A549 (cell line): ENCODE results near the gene SAPCD1.

Experiments
- CBX8 ChIP-seq: fragments of 200-600 bp; sonication (generic); IDR thresholded peaks from 2 replicates; pipeline ENCODE4 v1.6.1; 2016
- EP300 ChIP-seq, 2 experiments: fragments of >200 bp; sonication (Bioruptor Twin); formaldehyde crosslinking; IDR thresholded peaks; 2 replicates in 1 of 2; 3 replicates in 1 of 2; pipeline ENCODE4 v1.6.1; 2016 to 2017
- ESRRA ChIP-seq: fragments of 150-350 bp; IDR thresholded peaks from 2 replicates; pipeline ENCODE4 v1.6.1; 2014; ENCODE audit warnings: mild to moderate bottlenecking, low read length, borderline replicate concordance
- POLR2A ChIP-seq: IDR thresholded peaks from 2 replicates; pipeline ENCODE4 v1.6.1; 2012; ENCODE audit warnings: mild to moderate bottlenecking, low read length
- RAD21 ChIP-seq, 2 experiments: fragments of >200 bp in 1 of 2; sonication (Bioruptor Twin) in 1 of 2; formaldehyde crosslinking in 1 of 2; IDR thresholded peaks in 1 of 2; conservative IDR thresholded peaks in 1 of 2; 2 replicates in 1 of 2; 3 replicates in 1 of 2; pipeline ENCODE4 v1.6.1; 2012 to 2018; ENCODE audit warnings: inconsistent platforms in 1 of 2
- RCOR1 ChIP-seq: fragments of 150-350 bp; IDR thresholded peaks from 2 replicates; pipeline ENCODE4 v1.6.1; 2014; ENCODE audit warnings: antibody characterized with exemption, low read length, low read depth
- TF ChIP-seq, protein P1 (sequence below): fragments of 150-350 bp; IDR thresholded peaks from 2 replicates; pipeline ENCODE4 v1.6.1; 2014; ENCODE audit warnings: low read depth, mild to moderate bottlenecking, low read length
- TF ChIP-seq, protein P2 (sequence below): fragments of >200 bp; sonication (Bioruptor Twin); formaldehyde crosslinking; IDR thresholded peaks from 3 replicates; pipeline ENCODE4 v1.5.1; 2016
- TF ChIP-seq, protein P3 (sequence below): fragments of 200-600 bp; sonication (generic); IDR thresholded peaks from 2 replicates; pipeline ENCODE4 v1.6.1; 2016; ENCODE audit warnings: antibody characterized with exemption, mild to moderate bottlenecking, moderate library complexity
- TF ChIP-seq, protein P4 (sequence below): IDR thresholded peaks from 2 replicates; pipeline ENCODE4 v1.6.1; 2012
- TF ChIP-seq, protein P5 (sequence below): fragments of 450-650 bp; IDR thresholded peaks from 2 replicates; pipeline ENCODE4 v1.6.1; 2014; ENCODE audit warnings: antibody characterized with exemption

DNA sequence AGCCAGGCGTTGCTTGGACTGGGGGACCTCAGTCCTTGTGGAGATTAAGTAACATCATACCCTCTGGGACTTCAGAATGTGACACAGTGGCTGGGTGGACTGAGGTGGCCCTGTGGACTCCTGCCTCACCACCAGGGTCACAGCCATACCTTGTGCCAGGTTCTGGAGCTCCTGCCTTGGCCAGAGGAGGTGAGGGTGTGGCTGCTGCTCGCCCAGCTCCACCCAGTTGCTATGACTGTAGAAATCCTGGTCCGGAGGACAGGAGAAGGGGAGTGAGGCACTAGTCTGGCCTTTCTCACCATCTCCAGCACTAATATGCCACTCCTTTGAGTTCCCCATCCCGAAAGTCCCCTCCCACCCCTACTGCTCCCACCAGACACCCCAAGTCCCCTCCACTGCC, 12.7 kb downstream of the SAPCD1 start:
- TF ChIP-seq EP300 (IDR thresholded peaks at IDR 0.05) = no peak
- TF ChIP-seq, protein P1, sequence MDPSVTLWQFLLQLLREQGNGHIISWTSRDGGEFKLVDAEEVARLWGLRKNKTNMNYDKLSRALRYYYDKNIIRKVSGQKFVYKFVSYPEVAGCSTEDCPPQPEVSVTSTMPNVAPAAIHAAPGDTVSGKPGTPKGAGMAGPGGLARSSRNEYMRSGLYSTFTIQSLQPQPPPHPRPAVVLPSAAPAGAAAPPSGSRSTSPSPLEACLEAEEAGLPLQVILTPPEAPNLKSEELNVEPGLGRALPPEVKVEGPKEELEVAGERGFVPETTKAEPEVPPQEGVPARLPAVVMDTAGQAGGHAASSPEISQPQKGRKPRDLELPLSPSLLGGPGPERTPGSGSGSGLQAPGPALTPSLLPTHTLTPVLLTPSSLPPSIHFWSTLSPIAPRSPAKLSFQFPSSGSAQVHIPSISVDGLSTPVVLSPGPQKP = no peak
- no peak for TF ChIP-seq POLR2A
- TF ChIP-seq, protein P2, sequence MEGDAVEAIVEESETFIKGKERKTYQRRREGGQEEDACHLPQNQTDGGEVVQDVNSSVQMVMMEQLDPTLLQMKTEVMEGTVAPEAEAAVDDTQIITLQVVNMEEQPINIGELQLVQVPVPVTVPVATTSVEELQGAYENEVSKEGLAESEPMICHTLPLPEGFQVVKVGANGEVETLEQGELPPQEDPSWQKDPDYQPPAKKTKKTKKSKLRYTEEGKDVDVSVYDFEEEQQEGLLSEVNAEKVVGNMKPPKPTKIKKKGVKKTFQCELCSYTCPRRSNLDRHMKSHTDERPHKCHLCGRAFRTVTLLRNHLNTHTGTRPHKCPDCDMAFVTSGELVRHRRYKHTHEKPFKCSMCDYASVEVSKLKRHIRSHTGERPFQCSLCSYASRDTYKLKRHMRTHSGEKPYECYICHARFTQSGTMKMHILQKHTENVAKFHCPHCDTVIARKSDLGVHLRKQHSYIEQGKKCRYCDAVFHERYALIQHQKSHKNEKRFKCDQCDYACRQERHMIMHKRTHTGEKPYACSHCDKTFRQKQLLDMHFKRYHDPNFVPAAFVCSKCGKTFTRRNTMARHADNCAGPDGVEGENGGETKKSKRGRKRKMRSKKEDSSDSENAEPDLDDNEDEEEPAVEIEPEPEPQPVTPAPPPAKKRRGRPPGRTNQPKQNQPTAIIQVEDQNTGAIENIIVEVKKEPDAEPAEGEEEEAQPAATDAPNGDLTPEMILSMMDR = no peak
- no peak for TF ChIP-seq RAD21 (conservative IDR thresholded peaks at IDR 0.05 in 1 of 2, IDR thresholded peaks at IDR 0.05 in 1 of 2)
- TF ChIP-seq, protein P3, sequence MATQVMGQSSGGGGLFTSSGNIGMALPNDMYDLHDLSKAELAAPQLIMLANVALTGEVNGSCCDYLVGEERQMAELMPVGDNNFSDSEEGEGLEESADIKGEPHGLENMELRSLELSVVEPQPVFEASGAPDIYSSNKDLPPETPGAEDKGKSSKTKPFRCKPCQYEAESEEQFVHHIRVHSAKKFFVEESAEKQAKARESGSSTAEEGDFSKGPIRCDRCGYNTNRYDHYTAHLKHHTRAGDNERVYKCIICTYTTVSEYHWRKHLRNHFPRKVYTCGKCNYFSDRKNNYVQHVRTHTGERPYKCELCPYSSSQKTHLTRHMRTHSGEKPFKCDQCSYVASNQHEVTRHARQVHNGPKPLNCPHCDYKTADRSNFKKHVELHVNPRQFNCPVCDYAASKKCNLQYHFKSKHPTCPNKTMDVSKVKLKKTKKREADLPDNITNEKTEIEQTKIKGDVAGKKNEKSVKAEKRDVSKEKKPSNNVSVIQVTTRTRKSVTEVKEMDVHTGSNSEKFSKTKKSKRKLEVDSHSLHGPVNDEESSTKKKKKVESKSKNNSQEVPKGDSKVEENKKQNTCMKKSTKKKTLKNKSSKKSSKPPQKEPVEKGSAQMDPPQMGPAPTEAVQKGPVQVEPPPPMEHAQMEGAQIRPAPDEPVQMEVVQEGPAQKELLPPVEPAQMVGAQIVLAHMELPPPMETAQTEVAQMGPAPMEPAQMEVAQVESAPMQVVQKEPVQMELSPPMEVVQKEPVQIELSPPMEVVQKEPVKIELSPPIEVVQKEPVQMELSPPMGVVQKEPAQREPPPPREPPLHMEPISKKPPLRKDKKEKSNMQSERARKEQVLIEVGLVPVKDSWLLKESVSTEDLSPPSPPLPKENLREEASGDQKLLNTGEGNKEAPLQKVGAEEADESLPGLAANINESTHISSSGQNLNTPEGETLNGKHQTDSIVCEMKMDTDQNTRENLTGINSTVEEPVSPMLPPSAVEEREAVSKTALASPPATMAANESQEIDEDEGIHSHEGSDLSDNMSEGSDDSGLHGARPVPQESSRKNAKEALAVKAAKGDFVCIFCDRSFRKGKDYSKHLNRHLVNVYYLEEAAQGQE = no peak
- TF ChIP-seq, protein P4, sequence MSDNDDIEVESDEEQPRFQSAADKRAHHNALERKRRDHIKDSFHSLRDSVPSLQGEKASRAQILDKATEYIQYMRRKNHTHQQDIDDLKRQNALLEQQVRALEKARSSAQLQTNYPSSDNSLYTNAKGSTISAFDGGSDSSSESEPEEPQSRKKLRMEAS = no peak
- no peak for TF ChIP-seq RCOR1
- no peak for TF ChIP-seq CBX8
- TF ChIP-seq, protein P5, sequence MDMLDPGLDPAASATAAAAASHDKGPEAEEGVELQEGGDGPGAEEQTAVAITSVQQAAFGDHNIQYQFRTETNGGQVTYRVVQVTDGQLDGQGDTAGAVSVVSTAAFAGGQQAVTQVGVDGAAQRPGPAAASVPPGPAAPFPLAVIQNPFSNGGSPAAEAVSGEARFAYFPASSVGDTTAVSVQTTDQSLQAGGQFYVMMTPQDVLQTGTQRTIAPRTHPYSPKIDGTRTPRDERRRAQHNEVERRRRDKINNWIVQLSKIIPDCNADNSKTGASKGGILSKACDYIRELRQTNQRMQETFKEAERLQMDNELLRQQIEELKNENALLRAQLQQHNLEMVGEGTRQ = no peak
- no peak for TF ChIP-seq ESRRA
